Stomach (tissue), 9 donors: Measurements from ENCODE around the gene LRCH1. TPM values are rescaled to one million over a fixed set of nuclear protein-coding genes. Genes with fewer than 3 reads are reported as not detected.

Experiments
- DNase-seq, 2 donors: peaks; one replicate each; pipeline versions ENCODE4 v3.0.0 to v3.0.0-alpha.2; 2013 to 2019
- H3K27ac ChIP-seq, 5 donors: fragments of 200-600 bp in 4 of 5; sonication (generic) in 4 of 5; one replicate each; pipeline ENCODE4 v1.5.1; 2013 to 2019; ENCODE audit warnings: mild to moderate bottlenecking in 1 of 5, moderate library complexity in 1 of 5
- H3K27me3 ChIP-seq, 3 donors: fragments of 200-600 bp; sonication (generic); one replicate each; pipeline ENCODE4 v1.5.1; 2017 to 2019; ENCODE audit warnings: mixed run types in 1 of 3
- H3K36me3 ChIP-seq, 4 donors: fragments of 200-600 bp; sonication (generic); 1 replicate in 3 of 4; 2 replicates in 1 of 4; pipeline ENCODE4 v1.5.1; 2016 to 2019
- H3K4me1 ChIP-seq, 4 donors: fragments of 200-600 bp; sonication (generic); one replicate each; pipeline ENCODE4 v1.5.1; 2016 to 2019
- H3K4me3 ChIP-seq, 4 donors: fragments of 200-600 bp; sonication (generic) in 3 of 4; one replicate each; pipeline ENCODE4 v1.5.1; 2016 to 2019; ENCODE audit warnings: mild to moderate bottlenecking in 1 of 4
- H3K9me3 ChIP-seq, 4 donors: fragments of 200-600 bp; sonication (generic); one replicate each; pipeline ENCODE4 v1.5.1; 2016 to 2019
- CTCF ChIP-seq, 7 experiments: fragments of 450-650 bp in 4 of 7; fragments of 200-600 bp in 3 of 7; sonication (generic) in 3 of 7; IDR thresholded peaks; one replicate each; pipeline ENCODE4 v1.5.1; 2016 to 2019; ENCODE audit warnings: antibody characterized with exemption in 7 of 7, control low read depth in 2 of 7, mild to moderate bottlenecking in 1 of 7
- EP300 ChIP-seq: sonication (generic); formaldehyde crosslinking; IDR thresholded peaks from one replicate; pipeline ENCODE4 v1.6.1; 2017; ENCODE audit warnings: antibody characterized with exemption
- POLR2A ChIP-seq, 4 donors: fragments of 450-650 bp; IDR thresholded peaks; one replicate each; pipeline ENCODE4 v1.6.1; 2016; ENCODE audit warnings: antibody characterized with exemption in 4 of 4, control low read depth in 2 of 4, mild to moderate bottlenecking in 1 of 4, moderate library complexity in 1 of 4
- POLR2AphosphoS5 ChIP-seq, 3 donors: sonication (generic); formaldehyde crosslinking; IDR thresholded peaks; one replicate each; pipeline ENCODE4 v1.6.1; 2016; ENCODE audit warnings: antibody characterized with exemption in 3 of 3
- WGBS, 5 donors: extraction: QIAGEN DNeasy Blood & Tissue Kit in 3 of 5; methylation state at CpG; one replicate each; pipeline versions ENCODE4 v1.1.5 to v1.1.7; 2013 to 2018; 5-methylcytosine and 5-hydroxymethylcytosine counted together
- intact Hi-C: fragments of 100-400 bp; cut with DNase I; formaldehyde crosslinking; loops from one replicate; pipeline ENCODE4 v1.15.1; 2023; ENCODE audit warnings: low total_unique reads
- polyA plus RNA-seq, 3 donors: library from polyadenylated mRNA; stranded (reverse); fragments of 200-250 nt; gene quantifications; one replicate each; pipeline ENCODE4 v1.2.3, GENCODE V29; 2013
- total RNA-seq, 5 donors: library from RNA; depleted of rRNA; stranded (reverse); fragments of >200 nt; gene quantifications; one replicate each; pipeline versions ENCODE4 v1.1.0 to v1.2.3, GENCODE V29; 2014 to 2016
- donor health status: healthy with polysubstance abuse.
- donor health status: Bipolar disorder and iron deficiency.
- donor health status: healthy.

Gene LRCH1
- total and polyA plus RNA-seq, 8 donors, result 5.4 to 70.6 (median 19.4) TPM

GRCh38 chr13:46535825-46536224 lies 17.1 kb upstream of the LRCH1 start:
- Histone ChIP-seq H3K4me1 (peaks cover 0 to 12% (median 4%) of the 10 kb centered on the region in 4 donors), H3K36me3 (no peaks in the 10 kb centered on the region), H3K27ac (no peak overlapping the region), H3K27me3 (no peaks in the 10 kb centered on the region), H3K4me3 (no peak overlapping the region), H3K9me3 (no peaks in the 10 kb centered on the region)
- no peak for DNase-seq
- TF ChIP-seq POLR2A (IDR thresholded peaks at IDR 0.05), result no peak
- no peak for TF ChIP-seq POLR2AphosphoS5 (IDR thresholded peaks at IDR 0.05)
- no peak for TF ChIP-seq EP300
- TF ChIP-seq CTCF (IDR thresholded peaks at IDR 0.05), result no peak
- intact Hi-C loops, result no loop called here
- WGBS, 5 donors, result 83 to 98% (median 89%) methylated on average over 1 of the region's 1 CpG

GRCh38 chr13:46536341-46536740 lies 16.6 kb upstream of the LRCH1 start:
- intact Hi-C loops, result no loop called here
- Histone ChIP-seq H3K27me3 (no peaks in the 10 kb centered on the region), H3K27ac (no peak overlapping the region), H3K4me3 (no peak overlapping the region), H3K9me3 (no peaks in the 10 kb centered on the region), H3K36me3 (no peaks in the 10 kb centered on the region), H3K4me1 (peaks cover 0 to 7% (median 2%) of the 10 kb centered on the region in 4 donors)
- no peak for TF ChIP-seq POLR2A (IDR thresholded peaks at IDR 0.05)
- 93 to 98% (median 97%) methylated on average over 2 of the region's 2 CpGs for WGBS, 5 donors
- DNase-seq, result no peak

- DNase-seq, result no peak
- Histone ChIP-seq H3K9me3 (no peaks in the 10 kb centered on the region), H3K4me1 (no peaks in the 10 kb centered on the region), H3K36me3 (no peaks in the 10 kb centered on the region), H3K27ac (no peak overlapping the region), H3K27me3 (no peaks in the 10 kb centered on the region), H3K4me3 (no peak overlapping the region)
- intact Hi-C loops, result no loop called here
- TF ChIP-seq POLR2AphosphoS5 (IDR thresholded peaks at IDR 0.05) (no peak), CTCF (IDR thresholded peaks at IDR 0.05) (no peak), EP300 (no peak), POLR2A (IDR thresholded peaks at IDR 0.05) (no peak)
- 64 to 90% (median 88%) methylated on average over 3 of the region's 3 CpGs for WGBS, 5 donors
Measured at GRCh38 chr13:46539231-46539630, 13.7 kb upstream of the LRCH1 start.

GRCh38 chr13:46541210-46541609 lies 11.8 kb upstream of the LRCH1 start:
- TF ChIP-seq POLR2A (IDR thresholded peaks at IDR 0.05) (no peak), CTCF (IDR thresholded peaks at IDR 0.05) (no peak), EP300 (no peak), POLR2AphosphoS5 (IDR thresholded peaks at IDR 0.05) (no peak)
- H3K4me1 ChIP-seq, result no peaks in the 10 kb centered on the region
- no peaks in the 10 kb centered on the region for H3K27me3 ChIP-seq
- H3K9me3 ChIP-seq, result no peaks in the 10 kb centered on the region
- no peak overlapping the region for H3K4me3 ChIP-seq
- intact Hi-C loops, result no loop called here
- H3K27ac ChIP-seq, result no peak overlapping the region
- no peaks in the 10 kb centered on the region for H3K36me3 ChIP-seq
- no peak for DNase-seq
- 86 to 94% (median 90%) methylated on average over 4 of the region's 4 CpGs for WGBS, 5 donors

GRCh38 chr13:46542833-46543232 lies 10.1 kb upstream of the LRCH1 start:
- WGBS, 5 donors, result 89 to 96% (median 91%) methylated on average over 4 of the region's 4 CpGs
- H3K4me1 ChIP-seq, result no peaks in the 10 kb centered on the region
- no peaks in the 10 kb centered on the region for H3K36me3 ChIP-seq
- no peak for TF ChIP-seq EP300
- no peak for TF ChIP-seq POLR2AphosphoS5 (IDR thresholded peaks at IDR 0.05)
- TF ChIP-seq POLR2A (IDR thresholded peaks at IDR 0.05), result no peak
- no peak for TF ChIP-seq CTCF (IDR thresholded peaks at IDR 0.05)
- intact Hi-C loops, result no loop called here
- no peak overlapping the region for H3K27ac ChIP-seq
- no peak for DNase-seq
- no peak overlapping the region for H3K4me3 ChIP-seq
- no peaks in the 10 kb centered on the region for H3K27me3 ChIP-seq
- no peaks in the 10 kb centered on the region for H3K9me3 ChIP-seq
